HCT116 (cell line): ENCODE data around the gene CREB3.

ENCODE experiments used
- EZH2 ChIP-seq: fragments of 200-600 bp; sonication (generic); IDR thresholded peaks from 2 replicates; pipeline ENCODE4 v1.6.1; 2017; ENCODE audit warnings: antibody characterized with exemption, mixed run types
- JUND ChIP-seq: IDR thresholded peaks from 2 replicates; pipeline ENCODE4 v1.6.1; 2012
- MAX ChIP-seq: IDR thresholded peaks from 2 replicates; pipeline ENCODE4 v1.6.1; 2012
- POLR2A ChIP-seq: IDR thresholded peaks from 2 replicates; pipeline ENCODE4 v1.7.0; 2011; ENCODE audit warnings: borderline replicate concordance; ENCODE audit not compliant: insufficient read depth, insufficient read length; ENCODE audit errors: extremely low read depth
- POLR2AphosphoS5 ChIP-seq: IDR thresholded peaks from 2 replicates; pipeline ENCODE4 v1.6.1; 2011; ENCODE audit warnings: mild to moderate bottlenecking, low read depth, low read length, moderate library complexity
- RAD21 ChIP-seq: IDR thresholded peaks from 2 replicates; pipeline ENCODE4 v1.6.1; 2012; ENCODE audit warnings: low read depth, mild to moderate bottlenecking
- REST ChIP-seq: IDR thresholded peaks from 2 replicates; pipeline ENCODE4 v1.6.1; 2012; ENCODE audit warnings: low read depth
- SP1 ChIP-seq: IDR thresholded peaks from 2 replicates; pipeline ENCODE4 v1.6.1; 2012; ENCODE audit warnings: low read depth
- ZNF274 ChIP-seq: fragments of 200-500 bp; sonication (Bioruptor generic); IDR thresholded peaks from 2 replicates; pipeline ENCODE4 v1.6.1; 2014; ENCODE audit warnings: mild to moderate bottlenecking, low read depth, low read length, inconsistent platforms
- TF ChIP-seq, protein P1 (sequence below), 3 experiments: fragments of 200-600 bp in 1 of 3; sonication (generic) in 1 of 3; IDR thresholded peaks in 2 of 3; conservative IDR thresholded peaks in 1 of 3; 2 replicates each; pipeline ENCODE4 v1.5.1; 2012 to 2017; ENCODE audit warnings: low read depth in 2 of 3, low read length in 2 of 3, antibody characterized with exemption in 1 of 3, borderline replicate concordance in 1 of 3, control low read depth in 1 of 3, mild to moderate bottlenecking in 1 of 3, mixed read lengths in 1 of 3, mixed run types in 1 of 3, moderate library complexity in 1 of 3; ENCODE audit not compliant: insufficient read depth in 1 of 3

- TF ChIP-seq REST (no peak), POLR2AphosphoS5 (no peak), MAX (no peak), EZH2 (no peak), POLR2A (no peak), SP1 (no peak), JUND (no peak), ZNF274 (no peak), RAD21 (no peak)
- TF ChIP-seq, protein P1, sequence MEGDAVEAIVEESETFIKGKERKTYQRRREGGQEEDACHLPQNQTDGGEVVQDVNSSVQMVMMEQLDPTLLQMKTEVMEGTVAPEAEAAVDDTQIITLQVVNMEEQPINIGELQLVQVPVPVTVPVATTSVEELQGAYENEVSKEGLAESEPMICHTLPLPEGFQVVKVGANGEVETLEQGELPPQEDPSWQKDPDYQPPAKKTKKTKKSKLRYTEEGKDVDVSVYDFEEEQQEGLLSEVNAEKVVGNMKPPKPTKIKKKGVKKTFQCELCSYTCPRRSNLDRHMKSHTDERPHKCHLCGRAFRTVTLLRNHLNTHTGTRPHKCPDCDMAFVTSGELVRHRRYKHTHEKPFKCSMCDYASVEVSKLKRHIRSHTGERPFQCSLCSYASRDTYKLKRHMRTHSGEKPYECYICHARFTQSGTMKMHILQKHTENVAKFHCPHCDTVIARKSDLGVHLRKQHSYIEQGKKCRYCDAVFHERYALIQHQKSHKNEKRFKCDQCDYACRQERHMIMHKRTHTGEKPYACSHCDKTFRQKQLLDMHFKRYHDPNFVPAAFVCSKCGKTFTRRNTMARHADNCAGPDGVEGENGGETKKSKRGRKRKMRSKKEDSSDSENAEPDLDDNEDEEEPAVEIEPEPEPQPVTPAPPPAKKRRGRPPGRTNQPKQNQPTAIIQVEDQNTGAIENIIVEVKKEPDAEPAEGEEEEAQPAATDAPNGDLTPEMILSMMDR (IDR thresholded peaks at IDR 0.05 in 2 of 3, conservative IDR thresholded peaks at IDR 0.05 in 1 of 3; ENCODE audit: borderline replicate concordance in 1 of 3, insufficient read depth in 1 of 3, low read depth in 2 of 3, low read length in 2 of 3): no peak
Observed at GRCh38 chr9:35738186-35738585, 5.7 kb downstream of the CREB3 start.
